GM19395 (cell line): ENCODE data around the gene TTC21B.
"Not testable (repeated sequence)": the region's sequence is repeated elsewhere in the genome, so short reads cannot be mapped to it uniquely, and the experiment has no call there.

Source experiments
- ATAC-seq: cut with Tn5 transposase; IDR thresholded peaks from one replicate; pipeline ENCODE4 v1.9.1; 2021; ENCODE audit warnings: mild to moderate bottlenecking, moderate library complexity; ENCODE audit not compliant: unreplicated experiment

TTC21B gene

GRCh38 chr2:165888171-165888570 lies 65.4 kb downstream of the TTC21B start:
- ATAC-seq: no peak

GRCh38 chr2:165886487-165887146 lies 67.0 kb downstream of the TTC21B start:
- ATAC-seq: no peak

GRCh38 chr2:165877565-165878550 lies 75.7 kb downstream of the TTC21B start:
- peak; percentile 77 for ATAC-seq

- ATAC-seq: no peak
These were observed 76.9 kb downstream of the TTC21B start for GRCh38 chr2:165876712-165877111.

GRCh38 chr2:165876269-165876668 lies 77.3 kb downstream of the TTC21B start:
- no peak for ATAC-seq

GRCh38 chr2:165874445-165875039 lies 79.0 kb downstream of the TTC21B start:
- peak; percentile 89 for ATAC-seq

GRCh38 chr2:165872101-165872791 lies 81.3 kb downstream of the TTC21B start:
- ATAC-seq: no peak

- no peak for ATAC-seq
These were observed 82.6 kb downstream of the TTC21B start for GRCh38 chr2:165871025-165871424.

- ATAC-seq: no peak
These were observed 83.2 kb downstream of the TTC21B start for GRCh38 chr2:165870346-165870745.

GRCh38 chr2:165868211-165868610 lies 85.4 kb downstream of the TTC21B start:
- no peak for ATAC-seq

GRCh38 chr2:165864296-165864695 lies 89.3 kb downstream of the TTC21B start:
- no peak for ATAC-seq

- peak; percentile 91 for ATAC-seq
These were observed 89.7 kb downstream of the TTC21B start for GRCh38 chr2:165863810-165864261.

- not testable (repeated sequence) for ATAC-seq
These were observed 92.5 kb downstream of the TTC21B start for GRCh38 chr2:165861083-165861482.

- not testable (repeated sequence) for ATAC-seq
These were observed 93.9 kb downstream of the TTC21B start for GRCh38 chr2:165859723-165860122.

GRCh38 chr2:165857876-165858275 lies 95.7 kb downstream of the TTC21B start:
- ATAC-seq: no peak

- no peak for ATAC-seq
These were observed 101.2 kb downstream of the TTC21B start for GRCh38 chr2:165852394-165852793.

GRCh38 chr2:165847001-165847400 lies 106.6 kb downstream of the TTC21B start:
- ATAC-seq: no peak

GRCh38 chr2:165846056-165846455 lies 107.5 kb downstream of the TTC21B start:
- no peak for ATAC-seq

- ATAC-seq: no peak
These were observed 109.4 kb downstream of the TTC21B start for GRCh38 chr2:165844216-165844615.

GRCh38 chr2:165843351-165843750 lies 110.2 kb downstream of the TTC21B start:
- ATAC-seq: no peak
